Activated T-cell treated with anti-CD3 and anti-CD28 coated beads for 1 hour (primary cell): Measurements from ENCODE around the gene DERL3.
"Not testable (repeated sequence)": the region's sequence is repeated elsewhere in the genome, so short reads cannot be mapped to it uniquely, and the experiment has no call there.

ENCODE experiments used
- DNase-seq: peaks from one replicate; pipeline ENCODE4 v3.0.0-alpha.2; 2020; ENCODE audit warnings: low read depth

Gene DERL3

DNA sequence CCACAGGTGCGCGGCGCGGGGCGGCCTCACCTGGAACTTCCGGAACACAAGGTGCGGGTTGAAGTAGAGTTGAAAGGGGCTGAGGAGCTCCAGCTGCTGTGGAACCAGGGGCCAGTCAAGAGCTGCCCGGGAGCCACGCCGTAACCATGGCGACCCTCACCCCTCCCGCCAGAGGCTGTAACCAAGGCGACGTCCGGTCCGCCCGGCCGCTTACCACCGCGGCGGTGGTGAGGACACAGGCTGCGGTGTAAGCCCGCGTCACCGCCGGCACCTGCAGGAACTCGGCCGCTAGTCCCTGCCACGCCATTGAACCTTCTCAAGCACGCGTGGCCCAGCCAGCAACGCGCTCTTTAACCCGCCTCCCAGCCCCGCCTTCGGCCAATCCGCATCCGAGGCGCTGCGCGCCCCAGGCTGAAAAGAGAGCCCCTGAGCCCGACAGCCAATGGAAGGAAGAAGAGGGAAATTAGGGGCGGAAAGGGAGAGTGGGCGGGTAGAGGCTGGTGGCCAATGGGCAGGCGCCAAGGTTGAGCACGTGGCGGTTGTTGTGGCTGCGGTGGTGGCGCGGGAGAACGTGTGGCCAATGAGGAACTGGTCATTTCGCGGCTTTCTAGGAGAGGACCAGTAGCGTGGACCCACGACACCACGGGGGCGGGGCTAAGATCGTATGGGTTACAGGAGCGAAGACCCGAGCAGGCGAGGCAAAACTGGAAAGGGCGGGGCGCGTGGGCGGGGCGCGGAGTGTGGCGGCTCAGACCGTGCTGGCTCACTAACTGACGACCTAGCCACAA, at the start of gene DERL3:
Gene DERL3, minus strand, starts transcription at position 326 of the 788 bp plus-strand sequence. Its CDS starts 19 bp downstream, at position 307.
- DNase-seq: peak; percentile 89

DNA sequence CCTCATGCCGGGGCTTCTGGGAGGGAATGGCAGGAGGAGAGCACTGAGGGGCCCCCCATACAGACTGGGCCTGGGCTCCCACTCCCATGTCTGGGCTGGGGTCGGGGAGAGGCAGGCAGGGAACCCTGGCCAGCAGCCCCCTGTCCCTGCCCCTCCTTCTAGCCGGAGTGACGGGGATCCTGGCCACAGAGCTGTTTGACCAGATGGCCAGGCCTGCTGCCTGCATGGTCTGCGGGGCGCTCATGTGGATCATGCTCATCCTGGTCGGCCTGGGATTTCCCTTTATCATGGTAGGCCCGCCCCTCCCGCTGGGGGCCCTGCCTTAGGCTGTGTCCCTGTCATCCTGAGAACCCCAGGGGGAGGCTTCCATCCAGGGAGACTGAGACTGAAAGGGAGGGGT, 45.3 kb upstream of the DERL3 start:
- DNase-seq: no peak

DNA sequence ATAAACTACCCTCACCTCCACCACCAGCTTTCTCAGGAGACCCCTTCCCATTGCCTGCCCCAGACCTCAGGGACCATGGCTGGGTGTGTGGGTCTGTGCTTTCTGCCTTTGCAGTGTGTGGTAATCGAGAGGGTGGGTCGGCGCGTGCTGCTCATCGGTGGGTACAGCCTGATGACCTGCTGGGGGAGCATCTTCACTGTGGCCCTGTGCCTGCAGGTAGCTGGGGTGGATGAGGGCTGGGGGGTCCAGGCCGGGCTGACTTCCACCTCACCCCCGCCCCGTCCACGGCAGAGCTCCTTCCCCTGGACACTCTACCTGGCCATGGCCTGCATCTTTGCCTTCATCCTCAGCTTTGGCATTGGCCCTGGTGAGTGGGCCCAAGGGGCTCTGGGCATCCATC, 44.9 kb upstream of the DERL3 start:
- DNase-seq: no peak

DNA sequence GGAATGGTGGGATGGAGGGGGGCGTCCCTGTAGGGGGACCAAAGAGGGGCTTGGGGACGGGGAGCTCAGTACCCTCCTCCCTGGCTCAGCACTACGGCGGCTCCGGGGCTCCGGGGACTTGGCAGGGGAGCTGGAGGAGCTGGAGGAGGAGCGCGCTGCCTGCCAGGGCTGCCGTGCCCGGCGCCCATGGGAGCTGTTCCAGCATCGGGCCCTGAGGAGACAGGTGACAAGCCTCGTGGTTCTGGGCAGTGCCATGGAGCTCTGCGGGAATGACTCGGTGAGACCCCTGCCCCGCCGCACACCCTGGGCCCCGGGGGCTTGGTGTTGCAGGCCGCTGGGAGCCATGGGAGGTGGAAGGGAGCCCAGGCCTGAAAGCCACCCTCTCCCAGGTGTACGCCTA, 43.6 kb upstream of the DERL3 start:
- no peak for DNase-seq

DNA sequence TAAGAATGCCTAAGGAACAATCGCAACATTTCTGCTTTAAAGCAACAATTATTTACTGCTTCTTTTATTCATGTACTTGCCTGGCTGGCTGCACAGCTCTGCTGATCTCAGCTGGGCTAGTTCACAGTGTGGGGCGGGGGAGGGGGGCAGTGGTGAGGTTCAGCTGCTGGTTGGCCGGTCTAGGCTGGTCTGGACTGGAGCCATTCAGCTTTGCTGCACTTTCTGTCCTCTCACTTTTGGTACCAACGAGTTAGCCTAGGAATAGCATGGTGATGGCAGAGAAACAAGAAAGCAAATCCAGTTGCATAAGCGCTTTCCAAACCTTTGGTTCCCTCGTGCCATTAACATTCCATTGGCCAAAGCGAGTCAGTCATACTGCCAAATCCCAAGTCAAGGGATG, 39.4 kb upstream of the DERL3 start:
- DNase-seq: no peak

DNA sequence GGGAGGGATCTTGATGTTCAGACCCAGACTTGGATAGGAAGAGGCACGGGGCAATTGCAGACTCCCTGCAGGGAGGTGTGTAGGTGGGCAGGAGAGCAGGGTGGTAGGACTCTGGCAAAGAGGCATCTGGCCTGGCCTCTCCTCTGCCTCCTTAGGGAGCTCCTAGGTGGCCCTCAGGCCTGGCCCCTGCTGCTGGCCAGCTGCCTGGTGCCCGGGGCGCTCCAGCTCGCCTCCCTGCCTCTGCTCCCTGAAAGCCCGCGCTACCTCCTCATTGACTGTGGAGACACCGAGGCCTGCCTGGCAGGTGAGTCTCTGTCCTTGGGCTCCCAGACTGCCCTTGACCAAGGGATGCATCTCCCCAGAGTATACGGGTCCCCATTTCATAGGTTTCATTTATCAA, 38.8 kb upstream of the DERL3 start:
- DNase-seq: no peak

DNA sequence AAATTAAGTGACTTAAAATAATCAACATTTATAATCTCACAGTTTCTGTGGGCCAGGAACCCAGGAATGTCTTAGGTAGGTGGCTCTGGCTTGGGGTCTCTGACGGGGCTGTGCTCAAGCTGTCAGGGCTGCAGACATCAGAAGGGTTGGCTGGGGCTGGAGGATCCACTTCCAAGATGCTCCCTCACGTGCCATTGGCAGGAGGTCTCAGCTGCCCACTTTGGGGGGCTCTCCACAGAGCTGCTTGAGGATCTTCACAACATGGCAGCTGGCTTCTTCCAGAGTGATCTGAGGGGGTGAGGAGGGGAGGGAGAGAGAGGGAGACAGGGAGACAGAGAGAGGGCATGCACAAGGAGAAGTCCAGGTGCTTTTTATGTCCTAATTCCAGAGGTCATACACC, 37.0 kb upstream of the DERL3 start:
- no peak for DNase-seq

DNA sequence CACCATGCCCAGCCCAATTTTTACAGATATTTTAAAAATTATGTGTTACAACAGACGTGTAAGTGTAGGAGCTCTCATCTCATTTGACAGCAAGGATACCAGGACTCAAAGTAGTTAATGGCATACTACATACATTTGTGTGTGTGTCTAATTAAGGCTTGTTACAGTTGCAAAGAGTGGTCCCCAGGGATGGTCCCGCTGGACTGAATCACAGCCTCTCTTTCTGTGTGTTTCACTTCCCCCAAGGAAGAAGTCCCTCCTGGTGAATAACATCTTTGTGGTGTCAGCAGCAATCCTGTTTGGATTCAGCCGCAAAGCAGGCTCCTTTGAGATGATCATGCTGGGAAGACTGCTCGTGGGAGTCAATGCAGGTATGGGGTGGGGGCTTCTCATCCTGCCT, 36.1 kb upstream of the DERL3 start:
- DNase-seq: no peak

DNA sequence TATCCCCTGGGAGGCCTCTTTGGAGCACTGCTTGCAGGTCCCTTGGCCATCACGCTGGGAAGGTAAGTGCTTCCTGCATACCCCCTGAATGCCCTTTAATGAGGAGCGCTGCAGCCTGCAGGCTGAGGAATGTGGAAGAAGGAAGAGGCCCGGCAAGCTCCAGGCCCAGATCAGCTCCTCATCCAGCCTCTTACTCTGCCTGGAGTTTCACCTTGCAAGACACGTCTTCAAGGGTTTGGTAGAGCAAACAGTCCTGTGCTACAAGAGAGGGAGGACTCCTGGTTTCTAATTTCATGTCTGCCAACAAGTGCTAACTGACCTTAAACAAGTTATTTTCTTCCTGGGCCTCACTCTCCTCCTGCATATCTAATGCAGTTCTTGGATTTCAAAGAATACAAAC, 29.8 kb upstream of the DERL3 start:
- no peak for DNase-seq

DNA sequence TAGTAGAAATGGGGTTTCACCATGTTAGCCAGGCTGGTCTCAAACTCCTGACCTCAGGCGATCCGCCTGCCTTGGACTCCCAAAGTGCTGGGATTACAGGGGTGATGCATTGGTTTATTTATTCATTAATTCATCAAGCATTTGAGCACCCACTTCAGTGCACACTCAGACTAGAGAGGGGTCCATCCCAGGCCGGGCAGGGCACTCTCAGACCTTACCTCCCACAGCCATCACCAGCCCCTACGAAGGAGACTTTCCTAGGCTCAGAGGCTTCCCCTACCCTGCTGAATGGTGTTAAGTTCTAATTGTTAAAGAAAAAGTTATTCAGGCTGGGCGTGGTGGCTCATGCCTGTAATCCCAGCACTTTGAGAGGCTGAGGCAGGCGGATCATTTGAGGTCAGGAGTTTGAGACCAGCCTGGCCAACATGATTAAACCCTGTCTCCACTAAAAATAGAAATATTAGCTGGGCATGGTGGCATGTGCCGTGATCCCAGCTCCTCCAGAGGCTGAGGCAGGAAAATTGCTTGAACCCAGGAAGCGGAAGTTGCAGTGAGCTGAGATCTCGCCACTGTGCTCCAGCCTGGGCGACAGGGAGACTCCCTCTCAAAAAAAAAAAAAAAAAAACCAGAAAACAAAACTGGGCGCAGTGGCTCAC, 25.8 kb upstream of the DERL3 start:
- DNase-seq: not testable (repeated sequence)

DNA sequence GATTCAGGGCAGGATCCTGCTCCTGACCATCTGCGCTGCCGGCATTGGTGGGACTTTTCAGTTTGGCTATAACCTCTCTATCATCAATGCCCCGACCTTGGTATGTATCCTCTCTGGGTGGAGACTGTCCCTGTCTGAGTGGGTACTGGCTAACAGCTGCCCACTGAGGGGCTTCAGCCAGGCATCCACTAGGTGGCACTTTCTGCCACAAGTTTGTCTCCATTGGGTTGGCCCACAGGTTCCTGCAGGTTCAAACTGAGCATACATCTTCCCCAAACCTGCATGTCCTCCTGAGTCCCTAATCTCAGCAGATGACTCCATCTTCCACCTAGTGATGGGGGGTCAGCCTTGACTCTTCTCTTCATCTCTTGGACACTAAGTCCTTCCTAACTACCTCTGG, 23.3 kb upstream of the DERL3 start:
- DNase-seq: no peak

DNA sequence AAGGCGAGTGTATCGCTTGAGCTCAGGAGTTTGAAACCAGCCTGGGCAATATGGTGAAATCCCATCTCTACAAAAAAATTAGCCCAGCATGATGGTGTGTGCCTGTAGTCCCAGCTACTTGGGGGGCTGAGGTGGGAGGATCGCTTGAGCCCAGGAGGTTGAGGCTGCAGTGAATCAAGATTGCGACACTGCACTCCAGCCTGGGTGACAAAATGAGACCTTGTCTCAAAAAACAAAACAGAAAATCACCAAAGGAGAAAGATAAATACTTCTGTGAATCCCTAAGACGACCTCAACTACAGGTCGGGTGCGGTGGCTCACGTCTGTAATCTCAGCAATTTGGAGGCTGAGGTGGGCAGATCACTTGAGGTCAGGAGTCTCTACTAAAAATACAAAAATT, 21.4 kb upstream of the DERL3 start:
- DNase-seq: not testable (repeated sequence)

DNA sequence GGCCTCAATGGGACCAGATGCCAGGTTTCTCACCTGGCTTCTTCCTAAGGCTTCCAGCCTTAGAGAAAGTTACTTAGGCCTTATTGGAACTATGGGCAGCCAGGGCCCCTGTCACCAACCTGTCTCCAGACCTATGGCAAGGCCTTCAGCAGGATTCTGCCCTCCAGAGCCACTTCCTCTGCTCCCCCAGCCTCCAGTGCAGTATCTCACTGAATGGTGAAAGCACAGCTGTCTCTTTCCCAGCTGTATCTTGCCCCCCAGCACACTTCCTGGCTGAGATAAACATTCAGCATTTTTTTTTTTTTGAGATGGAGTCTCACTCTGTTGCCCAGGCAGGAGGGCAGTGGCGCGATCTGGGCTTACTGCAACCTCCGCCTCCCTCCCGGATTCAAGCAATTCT, 20.4 kb upstream of the DERL3 start:
- DNase-seq: no peak

DNA sequence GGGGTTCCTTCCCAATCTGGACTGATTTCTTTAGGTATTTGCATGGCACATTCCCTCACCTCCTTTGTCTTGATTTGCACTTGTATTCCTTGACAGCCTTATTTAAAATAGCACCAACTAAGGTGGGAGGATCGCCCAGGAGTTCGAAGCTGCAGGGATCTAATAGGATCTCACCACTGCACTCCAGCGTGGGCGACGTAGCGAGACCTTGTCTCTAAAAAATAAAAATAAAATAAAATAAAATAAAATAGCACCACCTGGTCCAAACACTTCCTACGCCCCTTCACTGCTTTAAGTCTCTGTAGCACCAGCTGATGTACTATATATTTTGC, 19.6 kb upstream of the DERL3 start:
- no peak for DNase-seq

DNA sequence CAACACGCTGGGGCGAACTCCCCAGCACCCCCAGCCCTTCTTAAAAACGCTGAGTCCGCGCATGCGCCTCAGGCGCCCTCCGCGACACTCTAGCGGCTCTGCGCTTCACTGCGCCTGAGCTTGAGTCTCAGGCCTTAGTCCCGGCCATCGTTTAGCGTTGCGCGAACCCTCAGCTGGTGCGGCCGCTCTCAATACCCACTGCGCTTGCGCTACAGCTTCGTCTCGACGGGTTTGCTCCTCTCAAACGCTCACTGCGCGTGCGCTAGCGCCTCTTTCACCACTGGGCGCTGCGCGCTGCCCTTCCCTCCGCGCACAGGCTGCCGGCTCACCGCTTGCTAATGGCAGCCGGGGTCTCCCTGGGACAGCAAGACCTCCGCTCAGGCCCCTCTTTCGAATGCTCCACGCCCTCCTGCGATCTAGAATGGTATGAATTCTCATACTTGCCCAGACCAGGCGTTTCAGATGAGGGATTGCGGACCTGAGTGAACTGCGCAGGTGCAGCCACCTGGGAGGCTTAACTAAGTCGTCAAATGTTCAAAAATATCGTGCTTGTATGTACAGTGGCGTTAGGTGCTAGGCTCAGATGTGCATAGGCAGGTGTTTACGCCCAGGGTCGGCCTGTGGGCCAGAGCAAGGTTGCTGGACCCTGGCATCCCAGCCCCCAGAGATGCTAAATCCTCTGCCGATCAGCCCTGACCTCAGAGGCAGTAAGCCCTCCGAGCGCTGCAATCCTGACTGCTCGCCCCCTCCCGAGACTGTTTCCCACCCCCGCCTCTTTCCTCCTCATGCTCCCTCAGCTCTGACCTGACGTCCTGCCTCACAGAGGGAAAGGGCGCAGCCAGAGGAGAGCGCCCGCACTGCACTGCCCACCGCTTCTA, 19.0 kb upstream of the DERL3 start, which contains the start of gene SLC2A11:
Gene SLC2A11, plus strand, starts transcription at position 270 of the 878 bp plus-strand sequence. Its CDS starts 125 bp downstream, at position 395.
- DNase-seq: peak; percentile 88

DNA sequence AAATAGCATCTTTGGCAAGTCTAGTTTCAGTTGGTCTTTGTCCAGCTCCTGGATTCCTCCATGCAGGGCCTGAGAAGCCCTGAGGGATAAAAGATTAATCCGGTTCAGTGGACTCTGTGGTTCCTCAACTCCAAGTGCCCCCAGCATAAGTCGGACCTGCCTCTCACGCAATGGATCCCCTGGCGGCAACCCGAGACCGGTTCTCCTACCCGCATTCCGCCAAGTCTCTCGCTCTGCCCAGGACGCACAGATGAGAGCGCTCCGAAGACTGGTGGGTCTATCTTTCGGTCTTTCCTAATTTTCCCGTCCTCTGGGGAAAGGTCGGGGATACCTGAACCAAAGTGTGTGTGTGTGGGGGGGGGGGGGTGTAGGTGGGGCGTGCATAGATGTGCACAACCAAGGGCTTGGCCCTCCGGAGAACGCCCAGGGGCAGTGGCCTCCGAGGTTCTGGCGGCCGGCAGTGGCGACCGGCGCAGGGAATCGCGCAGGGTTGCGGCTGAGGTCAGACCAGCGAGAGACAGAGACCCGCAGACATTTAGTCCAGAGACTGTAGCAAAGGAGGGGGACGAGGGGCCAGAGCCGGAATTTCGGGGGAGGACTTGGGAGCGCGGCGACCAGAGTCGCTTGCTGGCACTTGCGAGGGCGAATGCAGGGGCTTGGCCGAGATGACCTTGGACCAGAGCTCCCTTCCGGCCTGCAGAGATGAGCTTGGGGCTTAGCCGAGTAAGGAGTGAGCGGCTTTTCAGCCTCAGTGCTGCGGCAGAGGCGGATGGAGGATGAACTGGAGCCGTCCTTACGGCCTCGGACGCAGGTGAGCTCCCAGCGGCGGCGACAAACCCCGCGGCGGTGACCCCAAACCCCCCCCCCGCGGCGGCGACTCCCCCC, 18.2 kb upstream of the DERL3 start:
- DNase-seq: no peak

DNA sequence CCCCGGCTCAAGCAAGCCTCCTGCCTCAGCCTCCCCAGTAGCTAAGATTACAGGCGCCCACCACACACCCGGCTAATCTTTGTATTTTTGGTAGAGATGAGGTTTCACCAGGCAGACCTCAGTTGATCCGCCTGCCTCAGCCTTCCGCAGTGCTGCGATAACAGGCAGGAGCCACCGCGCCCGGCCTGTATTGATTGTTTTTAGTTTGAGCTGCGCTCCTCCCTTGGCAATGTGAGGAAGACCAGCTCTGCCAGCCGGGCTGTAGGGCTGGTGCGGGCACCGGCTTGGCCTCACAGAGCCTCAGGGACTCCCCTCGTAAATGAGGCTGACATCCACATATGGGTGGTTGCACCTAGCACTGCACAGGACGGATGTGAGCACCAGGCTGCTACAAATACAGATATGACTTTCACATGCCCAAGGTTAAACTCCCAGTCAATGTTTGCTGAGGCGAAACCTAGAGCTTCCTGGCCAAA, 11.4 kb upstream of the DERL3 start:
- no peak for DNase-seq

DNA sequence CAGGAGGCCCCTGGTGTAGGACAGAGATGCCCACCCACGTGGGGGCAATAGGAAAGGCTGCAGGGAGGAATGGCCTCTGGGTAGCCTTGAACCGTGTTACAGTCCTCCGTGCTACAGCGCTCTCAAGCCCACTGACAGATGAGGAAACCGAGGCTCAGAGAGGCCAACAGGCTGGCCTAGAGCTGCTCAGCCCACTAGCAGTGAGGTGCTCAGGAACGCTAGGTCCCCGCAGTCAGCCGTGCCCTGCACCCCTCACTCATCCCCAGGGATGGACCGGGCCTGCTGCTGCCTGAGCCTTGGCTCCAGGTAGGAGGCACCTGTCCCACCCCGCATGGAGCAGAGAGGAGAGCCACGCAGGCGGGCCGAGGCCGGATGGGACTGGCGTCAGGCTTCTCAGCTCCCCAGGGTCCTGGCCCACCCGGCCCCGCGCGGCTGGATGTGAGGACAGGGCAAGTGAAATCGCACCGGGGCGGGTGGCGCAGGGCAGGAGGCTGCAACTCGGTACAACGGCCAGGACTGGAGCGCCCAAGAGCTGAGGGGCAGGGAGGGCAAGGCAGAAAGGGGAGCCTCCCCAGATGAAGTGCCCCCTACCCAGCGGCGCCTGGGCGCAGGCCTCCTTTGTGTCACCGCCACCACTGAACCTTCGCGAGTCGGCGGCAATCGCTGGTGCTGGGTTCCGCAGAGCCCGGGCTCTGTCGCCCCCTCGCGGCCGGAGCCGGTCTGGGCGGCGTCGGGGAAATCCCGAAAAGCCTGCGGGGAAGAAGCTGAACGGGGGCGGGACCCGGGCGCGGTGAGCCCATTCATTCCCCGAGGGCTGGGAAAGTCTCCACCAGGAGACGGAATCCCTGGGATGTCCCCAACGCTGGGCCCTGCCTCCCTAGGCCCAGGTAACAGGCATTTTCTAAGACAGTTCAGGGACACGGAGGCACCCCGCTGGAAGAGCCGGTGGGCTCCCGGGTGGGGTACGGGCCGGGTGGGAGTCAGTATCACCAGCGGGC, 10.5 kb upstream of the DERL3 start:
- peak; percentile 81 for DNase-seq

DNA sequence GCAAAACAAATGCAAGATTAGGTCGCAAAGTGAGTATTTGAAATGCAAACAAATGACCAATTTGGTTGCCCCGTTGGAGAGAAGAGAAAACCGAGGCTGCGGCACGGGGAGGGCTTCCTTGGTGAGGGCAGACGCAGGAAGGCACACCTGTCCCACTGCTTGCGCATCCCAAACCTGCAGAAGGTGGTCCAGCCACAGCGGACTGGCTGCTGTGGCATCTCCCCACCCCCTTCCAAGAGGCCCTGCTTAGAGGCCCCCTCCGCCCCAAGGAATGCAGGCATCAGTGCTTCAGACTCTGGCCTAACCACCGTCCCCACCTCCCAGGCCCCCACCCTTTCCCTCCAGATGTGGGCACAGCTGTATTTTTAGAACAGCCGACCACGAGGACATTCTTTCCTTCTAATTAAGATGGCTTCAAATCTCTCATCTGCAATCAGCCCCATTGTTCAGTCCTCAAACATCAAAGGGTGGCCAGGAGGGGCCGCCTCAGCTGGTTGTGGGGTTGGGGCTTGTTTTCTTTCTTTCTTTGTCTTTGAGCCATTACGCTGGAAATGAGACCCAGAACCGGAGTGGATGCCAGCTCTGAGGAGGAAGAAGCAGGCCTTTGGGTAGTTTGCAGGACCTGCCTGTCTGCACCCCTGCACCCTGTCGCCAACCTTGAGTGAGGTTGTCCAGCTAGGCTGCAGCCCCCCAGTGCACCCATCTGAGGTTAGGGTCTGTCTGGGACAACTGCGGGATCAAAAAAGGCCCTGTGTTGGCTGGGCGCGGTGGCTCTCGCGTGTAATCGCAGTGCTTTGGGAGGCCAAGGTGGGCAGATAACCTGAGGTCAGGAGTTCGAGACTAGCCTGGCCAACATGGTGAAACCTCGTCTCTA, 9.4 kb upstream of the DERL3 start:
- no peak for DNase-seq
